HG03139 (cell line): ENCODE data around the gene DOK1.
A peak's percentile ranks its signal among the peaks of the same experiment; 100 is the strongest.
"Not testable (repeated sequence)": the region's sequence is repeated elsewhere in the genome, so short reads cannot be mapped to it uniquely, and the experiment has no call there.

Source experiments
- ATAC-seq: cut with Tn5 transposase; IDR thresholded peaks from one replicate; pipeline ENCODE4 v1.9.1; 2021; ENCODE audit not compliant: unreplicated experiment

DOK1 gene

GRCh38 chr2:74548285-74548899 is 6.1 kb upstream of the DOK1 start:
- ATAC-seq: no peak

GRCh38 chr2:74548900-74549826 is 5.4 kb upstream of the DOK1 start:
- ATAC-seq: no peak

- ATAC-seq: no peak
These were observed 4.3 kb upstream of the DOK1 start for GRCh38 chr2:74550231-74550630.

GRCh38 chr2:74551530-74551929 is 3.0 kb upstream of the DOK1 start:
- ATAC-seq: no peak

- no peak for ATAC-seq
These were observed 2.3 kb upstream of the DOK1 start for GRCh38 chr2:74551942-74552913.

- no peak for ATAC-seq
These were observed 1.4 kb upstream of the DOK1 start for GRCh38 chr2:74552914-74553811.

GRCh38 chr2:74554820-74555531 is 456 bp downstream of the DOK1 start:
- ATAC-seq: peak; percentile 45

GRCh38 chr2:74555610-74556103 is 1.1 kb downstream of the DOK1 start:
- no peak for ATAC-seq

GRCh38 chr2:74556159-74556558 is 1.6 kb downstream of the DOK1 start:
- ATAC-seq: no peak

- ATAC-seq: no peak
These were observed 2.4 kb downstream of the DOK1 start for GRCh38 chr2:74556831-74557370.

- no peak for ATAC-seq
These were observed 4.0 kb downstream of the DOK1 start for GRCh38 chr2:74558284-74559230.

- ATAC-seq: no peak
These were observed 5.4 kb downstream of the DOK1 start for GRCh38 chr2:74559912-74560311.

GRCh38 chr2:74560591-74560990 is 6.1 kb downstream of the DOK1 start:
- no peak for ATAC-seq

GRCh38 chr2:74561022-74561421 is 6.5 kb downstream of the DOK1 start:
- ATAC-seq: not testable (repeated sequence)

GRCh38 chr2:74562126-74562775 is 7.7 kb downstream of the DOK1 start:
- no peak for ATAC-seq

GRCh38 chr2:74564222-74564621 is 9.7 kb downstream of the DOK1 start:
- no peak for ATAC-seq

- ATAC-seq: no peak
These were observed 11.7 kb downstream of the DOK1 start for GRCh38 chr2:74566076-74566753.
